Fibroblast of peridontal ligament (primary cell): ENCODE results near the gene ZNF425.
"Not testable (repeated sequence)": the region's sequence is repeated elsewhere in the genome, so short reads cannot be mapped to it uniquely, and the experiment has no call there.

Source experiments
- DNase-seq: peaks from one replicate; pipeline ENCODE4 v3.0.0-alpha.2; 2010; ENCODE audit errors: extremely low read depth

The ZNF425 gene

DNA sequence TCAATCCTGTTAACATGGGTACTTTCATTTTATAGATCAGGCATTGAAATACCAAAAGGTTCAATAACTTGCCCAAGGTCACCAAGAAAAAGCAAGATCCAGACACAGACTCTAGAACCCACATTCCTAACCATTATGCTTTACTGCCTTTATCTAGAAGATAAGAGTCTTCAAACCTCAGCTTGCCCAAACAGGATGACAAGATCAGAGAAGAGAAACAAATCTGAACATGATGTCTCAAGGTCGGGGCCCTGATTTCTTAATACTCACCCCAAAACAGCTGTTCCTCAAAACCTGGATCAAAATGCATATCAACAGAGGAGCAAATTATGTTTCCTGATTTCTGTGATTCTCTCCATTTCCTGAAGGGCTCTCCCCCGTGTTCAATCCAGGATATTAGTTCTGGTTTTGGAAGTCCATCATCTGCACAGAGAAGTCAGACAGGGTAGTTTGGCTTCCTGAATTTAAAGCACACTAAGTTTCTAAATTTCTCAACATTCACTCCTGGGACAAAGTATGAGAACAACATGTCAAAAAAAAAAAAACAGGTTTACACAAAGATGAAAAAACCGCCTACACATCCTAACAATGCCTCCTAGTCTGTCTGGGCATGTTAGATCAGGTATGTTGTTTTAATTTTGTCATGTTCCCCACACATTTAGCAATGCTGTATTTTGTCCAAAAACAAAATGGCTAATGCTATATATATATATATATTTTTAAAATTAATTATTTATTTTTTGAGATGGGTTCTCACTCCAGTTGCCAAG, 51.8 kb downstream of the ZNF425 start:
- no peak for DNase-seq

DNA sequence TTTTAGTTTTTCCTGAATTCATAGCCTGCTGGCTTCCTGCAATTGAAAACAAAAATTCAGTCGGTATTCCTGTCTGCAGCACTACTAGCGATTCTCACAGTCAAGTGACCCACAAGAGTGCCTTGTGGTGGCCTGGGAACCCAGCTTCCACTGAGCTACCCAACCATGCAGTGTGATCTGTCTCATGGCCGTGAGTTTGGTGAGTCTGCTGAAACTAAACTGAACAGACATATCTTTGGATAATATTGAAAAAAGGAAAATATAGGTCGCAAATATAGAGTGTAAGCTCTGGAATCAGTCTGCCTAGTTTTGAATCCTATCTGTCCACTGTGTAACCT, 53.7 kb downstream of the ZNF425 start:
- DNase-seq = no peak

DNA sequence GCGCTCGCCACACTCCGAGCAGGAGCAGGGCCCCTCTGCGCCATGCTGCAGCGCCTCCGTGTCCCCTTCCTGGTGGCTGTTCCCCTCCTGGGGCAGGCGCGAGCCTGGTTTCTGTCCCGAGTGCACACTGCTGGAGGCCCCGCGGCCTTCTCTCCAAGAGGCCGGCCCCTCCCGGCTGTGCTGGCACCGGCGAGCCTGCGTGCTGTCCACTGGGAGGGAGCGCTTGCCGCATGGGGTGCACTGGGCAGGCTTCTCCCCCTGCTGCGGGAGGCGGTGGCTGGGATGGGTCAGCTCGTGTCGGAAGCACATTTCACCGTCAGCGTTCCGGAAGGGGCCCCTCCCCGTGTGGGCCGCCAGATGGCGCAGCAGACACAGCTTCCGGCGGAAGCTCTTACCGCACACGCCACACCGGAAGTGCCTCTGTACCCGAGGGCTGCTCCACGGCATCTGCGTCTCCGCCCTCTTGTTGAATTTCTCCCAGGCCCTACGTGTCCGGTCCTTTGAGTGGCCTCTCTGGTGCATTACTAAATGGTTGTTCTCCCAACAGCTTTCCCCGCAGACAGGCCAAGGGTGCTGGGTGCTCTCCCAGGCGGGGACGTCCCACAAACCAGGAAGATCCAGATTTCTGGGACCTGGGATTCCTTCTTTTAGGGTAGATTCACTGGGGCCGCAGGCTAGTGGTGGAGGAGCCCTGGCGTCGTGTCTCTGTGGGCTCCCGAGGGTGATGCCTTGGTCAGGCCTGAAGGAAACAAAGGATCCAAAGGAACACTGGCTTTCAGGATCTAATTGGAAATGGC, 54.3 kb downstream of the ZNF425 start:
- DNase-seq = no peak

DNA sequence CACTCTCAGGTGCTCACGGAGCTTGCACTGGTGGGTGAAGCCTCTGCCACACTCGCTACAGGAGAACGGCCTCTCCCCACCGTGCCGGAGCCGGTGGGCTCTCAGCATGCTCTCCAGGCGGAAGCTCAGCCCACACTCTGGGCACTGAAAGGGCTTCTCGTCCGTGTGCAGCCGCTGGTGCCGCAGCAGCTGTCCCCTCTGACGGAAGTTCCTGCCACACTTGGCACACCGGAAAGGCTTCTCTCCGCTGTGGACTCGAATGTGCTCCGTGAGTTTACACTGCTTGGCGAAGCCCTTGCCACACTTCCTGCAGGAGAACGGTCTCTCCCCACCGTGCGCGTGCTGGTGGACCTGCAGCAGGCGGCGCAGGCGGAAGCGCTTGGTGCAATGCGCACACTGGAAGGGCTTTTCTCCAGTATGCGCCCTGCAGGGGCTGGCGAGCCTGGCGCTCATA, 54.9 kb downstream of the ZNF425 start:
- no peak for DNase-seq

DNA sequence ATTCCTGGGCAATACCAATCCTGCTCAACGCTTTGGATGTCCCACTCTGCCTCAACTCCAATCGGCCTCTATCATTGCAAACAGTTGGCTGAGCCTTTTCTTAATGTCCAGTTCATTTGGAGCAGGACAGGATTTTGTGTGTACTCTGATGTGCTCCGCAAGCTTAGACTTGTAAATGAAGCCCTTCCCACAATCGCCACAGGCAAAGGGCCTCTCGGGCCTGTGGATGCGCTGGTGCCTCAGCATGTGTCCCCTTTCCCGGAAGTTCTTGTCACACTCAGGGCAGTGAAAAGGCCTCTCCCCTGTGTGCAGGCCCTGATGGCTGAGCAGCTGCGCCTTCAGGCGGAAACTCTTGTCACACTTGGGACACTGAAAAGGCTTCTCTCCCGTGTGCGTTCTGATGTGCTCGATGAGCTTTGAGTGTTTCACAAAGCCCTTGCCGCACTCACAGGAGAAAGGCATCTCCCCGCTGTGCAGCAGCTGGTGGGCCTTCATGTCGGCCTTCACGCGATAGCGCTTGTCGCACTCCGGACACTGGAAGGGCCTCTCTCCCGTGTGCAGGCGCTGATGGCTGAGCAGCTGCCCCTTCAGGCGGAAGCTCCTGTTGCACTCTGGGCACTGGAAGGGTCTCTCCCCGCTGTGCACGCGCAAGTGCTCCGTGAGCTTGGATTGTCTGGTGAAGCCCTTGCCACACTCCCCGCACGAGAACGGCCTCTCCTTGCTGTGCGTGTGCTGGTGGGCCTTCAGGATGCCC, 55.6 kb downstream of the ZNF425 start:
- no peak for DNase-seq

DNA sequence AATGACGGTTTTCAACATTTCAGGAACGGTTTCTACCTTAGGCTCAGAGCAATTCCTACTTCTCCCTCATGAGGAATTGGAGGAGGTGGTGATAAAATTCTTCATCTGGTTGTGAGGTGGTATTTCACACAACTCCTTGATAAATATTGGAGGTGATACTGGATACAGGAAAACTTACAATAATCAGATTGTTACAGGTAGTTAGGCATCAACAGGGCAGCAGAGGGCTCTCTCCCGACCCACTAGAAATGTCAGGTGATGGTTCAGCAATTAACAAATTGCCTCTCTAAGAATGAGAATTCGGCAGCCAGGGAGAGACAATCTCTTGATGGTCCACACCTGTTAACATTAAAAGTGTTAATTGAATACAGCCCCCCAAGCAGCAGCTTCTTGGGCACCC, 58.3 kb downstream of the ZNF425 start:
- DNase-seq = no peak

DNA sequence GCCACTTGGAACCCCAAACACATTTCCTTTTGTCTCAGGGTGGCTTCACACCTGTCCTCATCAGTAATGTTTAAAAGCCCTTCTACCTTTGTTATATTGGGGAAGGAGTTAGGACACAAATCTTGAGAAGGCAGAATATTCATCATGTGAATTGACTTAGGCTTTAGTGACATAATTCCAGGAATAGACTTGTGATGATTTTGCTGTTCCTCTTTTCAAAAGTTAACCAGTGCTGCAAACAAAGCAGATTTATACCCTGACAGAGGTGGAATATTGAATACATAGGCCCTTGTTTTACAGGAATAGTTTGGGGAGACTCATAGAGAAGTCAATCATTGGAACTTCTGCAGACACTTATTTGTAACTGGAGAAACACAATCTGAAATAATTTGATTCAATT, 62.6 kb downstream of the ZNF425 start:
- no peak for DNase-seq

DNA sequence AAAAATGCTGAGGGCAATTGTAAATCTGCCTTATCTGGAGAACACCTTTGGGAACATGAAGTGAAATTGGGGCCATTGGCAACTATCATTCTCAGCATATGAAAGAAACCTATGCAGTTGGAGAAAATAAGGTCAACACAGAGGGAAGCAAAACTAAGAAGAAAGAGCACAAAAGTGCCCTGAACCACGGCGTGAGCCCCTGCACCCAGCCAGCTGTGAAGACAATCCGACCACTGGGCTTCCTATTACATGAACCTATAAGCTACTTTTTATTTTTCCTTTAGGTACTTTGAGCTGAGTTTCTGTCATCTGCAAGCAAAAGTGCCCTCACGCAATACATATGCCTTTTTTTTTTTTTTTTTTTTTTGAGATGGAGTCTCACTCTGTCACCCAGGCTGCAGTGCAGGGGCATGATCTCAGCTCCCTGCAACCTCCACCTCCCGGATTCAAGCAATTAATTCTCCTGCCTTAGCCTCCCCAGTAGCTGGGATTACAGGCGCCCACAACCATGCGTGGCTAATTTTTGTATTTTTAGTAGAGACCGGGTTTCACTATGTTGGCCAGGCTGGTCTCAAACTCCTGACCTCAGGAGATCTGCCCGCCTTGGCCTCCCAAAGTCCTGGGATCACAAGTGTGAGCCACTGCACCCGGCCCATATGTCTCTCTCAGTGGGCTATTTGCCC, 63.8 kb downstream of the ZNF425 start:
- not testable (repeated sequence) for DNase-seq

DNA sequence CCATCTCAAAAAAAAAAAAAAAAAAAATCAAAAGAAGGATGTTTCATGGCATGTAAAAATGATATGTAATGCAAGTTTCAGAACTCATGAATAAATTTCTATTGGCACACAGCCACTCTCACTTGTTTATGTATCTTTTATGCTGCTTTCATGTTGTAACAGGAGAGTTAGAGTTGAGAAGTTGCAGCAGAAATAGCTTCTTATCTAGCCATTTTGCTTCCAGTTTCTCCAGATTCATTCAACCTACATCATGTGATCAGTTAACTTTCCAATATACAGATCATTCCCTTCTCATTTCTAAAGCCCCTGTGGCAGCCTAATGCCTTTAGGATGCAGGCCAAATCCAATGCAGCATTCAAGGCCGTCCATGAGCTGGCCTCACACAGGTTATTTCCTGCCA, 66.0 kb downstream of the ZNF425 start:
- DNase-seq = peak; percentile 20

DNA sequence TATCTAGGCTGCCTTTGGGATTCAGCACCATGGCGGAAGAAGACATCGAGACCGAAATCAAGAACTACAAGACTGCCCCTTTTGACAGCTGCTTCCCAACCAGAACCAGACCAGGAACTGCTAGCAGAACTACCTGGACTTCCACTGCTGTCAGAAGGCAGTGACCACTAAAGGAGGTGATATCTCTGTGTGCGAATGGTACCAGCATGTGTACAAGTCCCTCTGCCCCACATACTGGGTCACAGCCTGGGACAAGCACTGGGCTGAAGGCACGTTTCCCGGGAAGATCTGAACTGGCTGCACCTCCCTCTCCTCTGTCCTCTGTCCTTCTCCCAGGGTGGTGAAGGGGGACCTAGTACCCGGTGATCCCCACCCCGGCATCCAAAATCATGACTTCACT, 72.2 kb downstream of the ZNF425 start:
- no peak for DNase-seq

DNA sequence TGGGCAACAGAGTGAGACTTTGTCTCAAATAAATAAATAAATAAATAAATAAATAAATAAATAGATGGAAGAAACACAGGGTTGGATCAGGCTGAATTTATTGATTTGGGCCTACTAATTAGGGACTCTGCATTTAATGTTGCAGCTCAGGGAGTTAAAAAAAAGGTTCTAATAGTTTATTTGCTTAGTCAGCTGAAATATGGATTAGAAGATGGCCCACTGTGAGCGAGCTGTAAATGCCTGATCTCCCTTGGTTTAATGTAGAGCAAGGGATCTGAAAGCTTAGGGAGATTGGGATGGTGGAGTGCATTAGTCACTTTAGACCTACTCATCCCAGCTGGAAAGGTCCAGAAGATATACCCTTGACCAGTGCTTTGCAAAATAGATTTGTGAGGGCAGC, 72.7 kb downstream of the ZNF425 start:
- DNase-seq = no peak
